ENCODE results near the gene PLSCR1.

DNA sequence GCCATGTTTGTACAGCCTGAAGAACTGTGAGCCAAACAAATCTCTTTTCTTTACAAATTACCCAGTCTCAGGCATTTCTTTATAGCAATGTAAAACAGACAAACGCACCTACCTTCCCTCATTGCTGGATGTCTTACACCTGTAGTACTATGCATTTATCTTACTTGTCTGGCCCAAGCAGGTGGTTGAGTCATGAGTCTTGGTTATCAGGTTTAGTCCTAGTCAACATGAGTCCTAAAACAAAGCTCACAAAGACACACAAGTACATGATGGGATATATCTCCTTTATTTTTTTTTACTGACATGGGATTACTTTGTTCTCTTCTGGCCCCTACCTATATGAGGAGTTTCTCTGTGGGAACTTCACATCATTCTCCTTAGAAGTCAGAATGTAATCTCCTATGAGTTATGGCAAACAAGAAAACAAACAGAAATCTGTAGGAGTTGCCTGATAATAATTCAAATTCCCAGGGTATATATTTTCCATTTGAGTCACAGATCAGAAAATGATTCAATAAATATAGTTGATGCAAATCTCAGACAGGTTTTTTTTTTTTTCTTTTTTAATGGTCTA, 41.4 kb downstream of the PLSCR1 start:
- TF ChIP-seq, protein P1, sequence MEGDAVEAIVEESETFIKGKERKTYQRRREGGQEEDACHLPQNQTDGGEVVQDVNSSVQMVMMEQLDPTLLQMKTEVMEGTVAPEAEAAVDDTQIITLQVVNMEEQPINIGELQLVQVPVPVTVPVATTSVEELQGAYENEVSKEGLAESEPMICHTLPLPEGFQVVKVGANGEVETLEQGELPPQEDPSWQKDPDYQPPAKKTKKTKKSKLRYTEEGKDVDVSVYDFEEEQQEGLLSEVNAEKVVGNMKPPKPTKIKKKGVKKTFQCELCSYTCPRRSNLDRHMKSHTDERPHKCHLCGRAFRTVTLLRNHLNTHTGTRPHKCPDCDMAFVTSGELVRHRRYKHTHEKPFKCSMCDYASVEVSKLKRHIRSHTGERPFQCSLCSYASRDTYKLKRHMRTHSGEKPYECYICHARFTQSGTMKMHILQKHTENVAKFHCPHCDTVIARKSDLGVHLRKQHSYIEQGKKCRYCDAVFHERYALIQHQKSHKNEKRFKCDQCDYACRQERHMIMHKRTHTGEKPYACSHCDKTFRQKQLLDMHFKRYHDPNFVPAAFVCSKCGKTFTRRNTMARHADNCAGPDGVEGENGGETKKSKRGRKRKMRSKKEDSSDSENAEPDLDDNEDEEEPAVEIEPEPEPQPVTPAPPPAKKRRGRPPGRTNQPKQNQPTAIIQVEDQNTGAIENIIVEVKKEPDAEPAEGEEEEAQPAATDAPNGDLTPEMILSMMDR (IDR thresholded peaks at IDR 0.05): no peak
- TF ChIP-seq GABPB1 (CRISPR knock-in tag; IDR thresholded peaks at IDR 0.05) (no peak), NFE2L1 (CRISPR knock-in tag; IDR thresholded peaks at IDR 0.05) (no peak), JUN (CRISPR knock-in tag; IDR thresholded peaks at IDR 0.05) (no peak), CREB1 (CRISPR knock-in tag; IDR thresholded peaks at IDR 0.05) (no peak), SMAD4 (CRISPR knock-in tag; IDR thresholded peaks at IDR 0.05) (no peak), PRDM15 (CRISPR knock-in tag; IDR thresholded peaks at IDR 0.05) (no peak), ZNF423 (CRISPR knock-in tag; IDR thresholded peaks at IDR 0.05) (no peak), STAT6 (CRISPR knock-in tag; conservative IDR thresholded peaks at IDR 0.05; ENCODE audit: low read depth) (no peak), ZBTB21 (CRISPR knock-in tag; IDR thresholded peaks at IDR 0.05; ENCODE audit: borderline replicate concordance) (no peak)
- TF ChIP-seq, protein P2, sequence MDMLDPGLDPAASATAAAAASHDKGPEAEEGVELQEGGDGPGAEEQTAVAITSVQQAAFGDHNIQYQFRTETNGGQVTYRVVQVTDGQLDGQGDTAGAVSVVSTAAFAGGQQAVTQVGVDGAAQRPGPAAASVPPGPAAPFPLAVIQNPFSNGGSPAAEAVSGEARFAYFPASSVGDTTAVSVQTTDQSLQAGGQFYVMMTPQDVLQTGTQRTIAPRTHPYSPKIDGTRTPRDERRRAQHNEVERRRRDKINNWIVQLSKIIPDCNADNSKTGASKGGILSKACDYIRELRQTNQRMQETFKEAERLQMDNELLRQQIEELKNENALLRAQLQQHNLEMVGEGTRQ (CRISPR knock-in tag; IDR thresholded peaks at IDR 0.05): no peak
